PC-9 (cell line): ENCODE data around the gene INTS1.

Source experiments
- CTCF ChIP-seq: fragments of 200-600 bp; sonication (generic); conservative IDR thresholded peaks from 2 replicates; pipeline ENCODE4 v1.6.1; 2017; ENCODE audit warnings: mixed run types, antibody characterized with exemption, mild to moderate bottlenecking, moderate library complexity
- EZH2 ChIP-seq: fragments of 200-600 bp; sonication (generic); IDR thresholded peaks from 2 replicates; pipeline ENCODE4 v1.8.0; 2017; ENCODE audit warnings: antibody characterized with exemption, low read depth

- no peak for TF ChIP-seq CTCF
- no peak for TF ChIP-seq EZH2
Observed at GRCh38 chr7:1533547-1534329, 29.5 kb upstream of the INTS1 start.
